Skeletal muscle satellite cell (primary cell): Measurements from ENCODE around the gene PCCA.
"Not testable (repeated sequence)": the region's sequence is repeated elsewhere in the genome, so short reads cannot be mapped to it uniquely, and the experiment has no call there.

Experiments used
- H3K27me3 ChIP-seq: 2 replicates; pipeline ENCODE4 v1.7.0; 2013; ENCODE audit warnings: low read length; ENCODE audit not compliant: control insufficient read depth, insufficient read depth
- H3K36me3 ChIP-seq: 2 replicates; pipeline ENCODE4 v1.7.0; 2013; ENCODE audit warnings: mild to moderate bottlenecking, control low read depth, low read length; ENCODE audit not compliant: insufficient read depth
- H3K4me1 ChIP-seq: 2 replicates; pipeline ENCODE4 v1.7.0; 2013; ENCODE audit warnings: low read length; ENCODE audit not compliant: control insufficient read depth, insufficient read depth
- H3K4me2 ChIP-seq: 2 replicates; pipeline ENCODE4 v1.7.0; 2013; ENCODE audit warnings: mild to moderate bottlenecking, low read length
- H3K4me3 ChIP-seq: 2 replicates; pipeline ENCODE4 v1.7.0; 2013; ENCODE audit warnings: low read length
- H3K9ac ChIP-seq: 2 replicates; pipeline ENCODE4 v1.7.0; 2013; ENCODE audit warnings: mild to moderate bottlenecking, low read depth, low read length, moderate library complexity
- H3K9me3 ChIP-seq: replicated peaks from 2 replicates; pipeline ENCODE4 v1.7.0; 2013; ENCODE audit warnings: mild to moderate bottlenecking, control low read depth, low read length

Gene PCCA

DNA sequence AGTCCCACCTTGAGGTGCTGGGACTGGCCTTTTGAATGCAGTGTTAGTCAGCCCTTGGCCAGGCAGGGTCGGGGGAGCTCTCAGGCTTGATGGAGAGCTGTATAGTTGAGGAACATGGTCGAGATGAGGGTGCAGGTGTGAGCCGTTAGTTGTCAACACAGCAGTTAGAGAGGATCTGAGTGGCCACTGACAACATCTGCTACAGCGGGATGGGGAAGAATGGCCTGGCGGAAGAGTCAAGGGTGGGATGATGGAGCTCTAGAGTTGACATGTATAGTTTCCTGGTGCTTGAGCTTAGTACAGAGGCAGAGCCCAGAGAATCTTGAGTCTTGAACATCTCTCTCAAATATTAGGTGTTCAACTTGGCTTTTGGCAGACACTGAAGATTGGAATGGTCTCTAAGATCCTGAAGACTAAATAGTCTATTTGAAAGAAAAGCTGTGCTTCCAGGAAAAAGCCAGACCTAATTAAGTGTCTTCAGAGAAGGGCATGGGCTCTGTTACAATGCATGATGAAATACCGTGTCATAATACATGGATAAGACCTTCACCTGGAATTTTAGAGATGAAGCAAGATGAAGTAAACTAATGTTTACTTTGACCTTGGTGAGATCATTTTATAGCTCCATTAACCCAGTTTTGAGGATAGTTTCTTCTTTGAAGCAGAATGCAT is 9.7 kb downstream of the PCCA start:
- Histone ChIP-seq H3K4me1 (peaks cover 11% of the 10 kb centered on the region), H3K9ac (no peak overlapping the region), H3K36me3 (no peaks in the 10 kb centered on the region), H3K9me3 (no peaks in the 10 kb centered on the region), H3K4me3 (no peak overlapping the region), H3K4me2 (no peak overlapping the region), H3K27me3 (no peaks in the 10 kb centered on the region)

DNA sequence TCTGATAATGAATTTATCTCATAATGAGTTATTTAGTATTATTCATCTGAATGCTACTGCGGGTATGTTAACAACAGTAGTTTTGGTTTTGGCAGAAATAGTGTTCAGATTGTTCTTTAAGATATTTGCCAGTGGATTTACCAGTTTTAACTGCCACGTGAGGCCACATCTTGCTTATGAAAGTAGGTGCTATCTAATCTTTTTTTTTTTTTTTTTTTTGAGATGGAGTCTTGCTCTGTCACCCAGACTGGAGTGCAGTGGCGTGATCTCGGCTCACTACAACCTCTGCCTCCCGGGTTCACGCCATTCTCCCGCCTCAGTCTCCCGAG is 10.2 kb downstream of the PCCA start:
- not testable (repeated sequence) for H3K9me3 ChIP-seq, H3K4me3 ChIP-seq, H3K9ac ChIP-seq, H3K4me2 ChIP-seq, H3K36me3 ChIP-seq, H3K27me3 ChIP-seq
- peaks cover 11% of the 10 kb centered on the region for H3K4me1 ChIP-seq

DNA sequence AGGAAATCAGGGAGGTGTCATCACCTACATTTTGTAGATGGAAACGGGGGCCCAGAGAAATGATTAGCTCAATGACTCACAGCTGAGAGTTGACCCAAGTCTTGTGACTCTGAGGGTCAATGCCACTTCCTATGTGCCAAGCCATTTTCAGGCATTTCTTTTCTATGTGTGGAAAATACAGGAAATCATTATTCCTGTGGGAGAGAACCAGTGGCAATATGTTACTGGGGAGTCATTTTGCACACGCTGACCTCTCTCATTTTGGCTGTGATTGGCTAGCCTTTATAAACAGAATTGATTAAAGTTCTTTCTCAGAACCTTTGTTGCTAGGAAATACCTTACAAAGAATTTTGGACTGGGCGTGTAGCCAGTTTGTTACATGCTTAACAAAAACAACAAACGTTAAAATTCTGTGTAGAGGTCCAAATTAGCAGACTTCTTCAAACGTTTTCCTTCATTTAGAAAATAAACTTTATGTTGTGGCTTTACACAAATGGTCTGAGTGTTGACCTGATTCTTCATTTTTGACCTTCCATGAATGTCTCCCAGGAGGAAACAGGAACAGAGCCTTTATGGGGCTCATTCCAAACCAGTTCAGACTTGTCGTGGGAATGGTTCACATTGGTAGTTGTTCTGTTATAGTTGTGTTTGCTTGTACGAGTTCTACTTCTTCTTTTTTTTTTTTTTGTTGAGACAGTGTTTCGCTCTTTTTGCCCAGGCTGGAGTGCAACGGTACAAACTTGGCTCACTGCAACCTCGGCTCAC is 11.4 kb downstream of the PCCA start:
- Histone ChIP-seq H3K4me2 (peak overlapping the region; percentile 34), H3K27me3 (no peaks in the 10 kb centered on the region), H3K9ac (no peak overlapping the region), H3K4me3 (no peak overlapping the region), H3K4me1 (peaks cover 11% of the 10 kb centered on the region), H3K9me3 (no peaks in the 10 kb centered on the region), H3K36me3 (no peaks in the 10 kb centered on the region)

DNA sequence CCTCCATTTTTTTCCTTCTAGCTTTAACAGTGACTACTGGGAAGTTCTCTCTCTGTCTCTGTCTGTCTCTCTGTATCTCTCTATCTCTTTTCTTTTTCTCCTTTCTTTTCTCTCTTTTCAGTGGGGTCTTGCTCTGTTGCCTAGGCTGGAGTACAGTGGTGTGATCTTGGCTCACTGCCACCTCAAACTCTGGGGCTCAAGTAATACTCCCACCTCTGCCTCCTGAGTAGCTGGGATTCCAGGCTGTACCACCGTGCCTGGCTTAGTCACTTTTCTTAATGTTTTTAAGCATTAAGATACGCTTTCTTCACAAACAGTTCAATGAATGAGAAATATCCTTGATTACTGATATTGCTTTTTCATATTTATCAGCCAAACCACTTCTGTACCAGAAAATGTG is 13.1 kb downstream of the PCCA start:
- Histone ChIP-seq H3K4me2 (no peak overlapping the region), H3K27me3 (no peaks in the 10 kb centered on the region), H3K4me1 (peaks cover 15% of the 10 kb centered on the region), H3K36me3 (no peaks in the 10 kb centered on the region), H3K9ac (no peak overlapping the region), H3K9me3 (no peaks in the 10 kb centered on the region), H3K4me3 (no peak overlapping the region)

DNA sequence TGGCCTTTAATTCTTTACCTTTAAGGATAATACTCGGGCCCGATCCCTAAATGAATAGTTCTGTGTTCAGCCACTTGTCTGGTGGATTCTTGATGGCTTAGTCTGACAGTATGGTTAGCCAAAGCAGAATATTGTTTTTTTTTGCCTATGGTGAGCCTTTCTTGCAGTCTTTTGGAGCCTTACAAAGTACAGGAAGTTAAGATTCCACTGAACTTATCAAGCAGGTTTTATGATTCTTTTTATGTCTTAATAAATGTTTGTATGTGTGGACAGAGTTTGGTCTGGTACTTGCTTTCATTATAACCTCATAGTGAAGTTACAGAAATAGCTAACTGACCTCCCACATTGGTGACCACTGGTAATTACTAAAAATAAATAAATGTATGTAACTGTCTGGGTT is 17.1 kb downstream of the PCCA start:
- H3K4me2 ChIP-seq: no peak overlapping the region
- no peaks in the 10 kb centered on the region for H3K9me3 ChIP-seq
- no peak overlapping the region for H3K4me3 ChIP-seq
- H3K4me1 ChIP-seq: peaks cover 3% of the 10 kb centered on the region
- H3K36me3 ChIP-seq: no peaks in the 10 kb centered on the region
- H3K27me3 ChIP-seq: no peaks in the 10 kb centered on the region
- H3K9ac ChIP-seq: no peak overlapping the region

DNA sequence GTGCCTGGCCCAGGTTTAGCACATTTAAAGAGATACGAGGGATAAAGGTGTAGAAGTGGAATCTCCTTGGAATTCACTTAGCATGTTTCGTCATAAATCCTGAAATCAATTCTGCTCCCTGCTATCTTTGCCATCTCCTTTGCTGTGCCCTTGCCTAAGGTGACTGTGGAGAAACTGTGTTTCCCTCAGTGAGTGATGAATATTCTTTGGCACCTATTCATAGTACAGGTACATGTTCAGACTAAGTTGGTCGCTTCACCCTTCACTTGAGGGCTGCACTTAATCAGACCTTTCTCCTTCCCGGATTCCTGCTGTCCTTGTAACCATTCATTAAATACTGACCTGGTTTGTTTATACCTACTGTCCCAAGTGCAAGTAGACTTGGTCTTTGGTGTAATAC is 17.8 kb downstream of the PCCA start:
- Histone ChIP-seq H3K4me2 (no peak overlapping the region), H3K27me3 (no peaks in the 10 kb centered on the region)

DNA sequence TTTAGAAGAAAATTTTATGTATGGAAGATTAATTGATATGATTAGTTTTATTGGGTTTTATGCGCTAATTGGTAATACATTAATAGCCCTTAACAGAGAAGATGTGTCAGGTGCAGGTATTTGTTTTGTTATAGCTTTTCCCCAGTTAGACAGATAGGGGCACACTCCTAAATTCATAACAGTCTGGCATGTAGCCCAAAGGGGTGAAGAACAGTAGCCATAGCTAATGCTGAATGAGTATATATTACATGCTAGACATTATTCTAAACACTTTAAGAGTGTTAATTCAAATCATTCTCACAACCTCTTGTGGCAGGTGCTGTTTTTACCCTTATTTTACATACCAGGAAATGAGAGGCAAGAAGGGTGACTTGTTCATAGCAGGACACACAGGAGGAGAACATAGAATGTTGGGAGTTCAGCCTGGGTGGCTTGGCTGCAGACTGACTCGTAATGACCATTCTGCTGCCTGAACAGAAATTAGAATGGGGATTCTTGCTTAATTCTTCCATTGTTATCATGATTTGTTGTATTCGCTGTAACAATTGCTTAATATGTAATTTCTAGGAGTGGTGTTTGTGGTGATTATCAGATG is 20.1 kb downstream of the PCCA start:
- H3K4me1 ChIP-seq: peaks cover 3% of the 10 kb centered on the region
- no peaks in the 10 kb centered on the region for H3K9me3 ChIP-seq
- H3K27me3 ChIP-seq: no peaks in the 10 kb centered on the region
- no peak overlapping the region for H3K4me3 ChIP-seq
- peaks cover 2% of the 10 kb centered on the region for H3K36me3 ChIP-seq
- H3K4me2 ChIP-seq: no peak overlapping the region
- no peak overlapping the region for H3K9ac ChIP-seq

More for the DNA sequence above, 17.8 kb downstream of the PCCA start:
- no peaks in the 10 kb centered on the region for H3K36me3 ChIP-seq
- H3K4me3 ChIP-seq: no peak overlapping the region
- no peaks in the 10 kb centered on the region for H3K9me3 ChIP-seq
- no peak overlapping the region for H3K9ac ChIP-seq
- peaks cover 3% of the 10 kb centered on the region for H3K4me1 ChIP-seq

DNA sequence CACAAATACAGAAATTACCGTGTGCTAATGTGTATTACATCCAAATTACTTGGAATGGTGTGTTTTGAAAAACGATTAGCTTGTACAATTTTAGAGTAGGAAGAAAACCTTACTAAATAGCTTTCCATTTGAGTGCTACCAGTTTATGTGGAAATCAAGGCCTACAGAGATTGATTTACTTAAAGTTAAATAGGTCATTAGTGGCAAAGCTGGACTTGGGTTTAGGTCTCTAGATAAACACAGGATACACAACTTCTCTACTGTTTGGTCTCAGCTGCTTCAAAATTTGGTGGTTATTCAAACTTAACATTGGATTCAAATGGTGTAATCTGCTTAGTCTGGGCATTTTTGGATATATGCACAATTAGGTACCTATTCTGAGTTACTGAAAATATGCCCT is 21.4 kb downstream of the PCCA start:
- Histone ChIP-seq H3K4me2 (no peak overlapping the region), H3K4me3 (no peak overlapping the region), H3K27me3 (no peaks in the 10 kb centered on the region), H3K9me3 (no peaks in the 10 kb centered on the region), H3K9ac (no peak overlapping the region), H3K36me3 (peaks cover 6% of the 10 kb centered on the region), H3K4me1 (peaks cover 3% of the 10 kb centered on the region)

DNA sequence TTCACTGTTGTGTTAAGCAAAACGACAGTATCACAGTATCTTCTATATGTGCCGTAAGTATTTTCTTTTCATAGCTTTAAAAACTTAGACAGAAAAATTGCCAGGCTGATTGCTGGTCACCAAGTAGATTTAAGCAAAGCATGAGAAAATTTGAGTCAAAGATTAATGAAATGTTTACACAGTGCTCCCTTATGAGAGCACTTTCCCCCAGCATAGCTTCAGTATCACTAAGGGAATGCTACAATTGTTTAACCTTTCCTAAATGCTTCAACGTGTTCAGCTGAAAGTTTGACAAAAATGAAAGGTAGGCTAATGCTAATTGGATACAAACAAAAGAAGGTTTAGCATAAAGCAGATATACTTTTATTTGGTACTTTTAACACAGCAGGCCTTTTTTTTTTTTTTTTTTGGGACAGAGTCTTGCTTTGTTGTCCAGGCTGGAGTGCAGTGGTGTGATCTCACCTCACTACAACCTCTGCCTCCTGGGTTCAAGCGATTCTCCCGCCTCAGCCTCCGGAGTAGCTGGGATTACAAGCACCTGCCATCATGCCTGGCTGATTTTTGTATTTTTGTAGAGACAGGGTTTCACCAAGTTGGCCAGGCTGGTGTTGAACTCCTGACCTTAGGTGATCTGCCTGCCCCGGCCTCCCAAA is 23.4 kb downstream of the PCCA start:
- Histone ChIP-seq H3K9ac (no peak overlapping the region), H3K9me3 (no peaks in the 10 kb centered on the region), H3K4me3 (no peak overlapping the region), H3K36me3 (peaks cover 6% of the 10 kb centered on the region), H3K4me2 (no peak overlapping the region), H3K27me3 (no peaks in the 10 kb centered on the region), H3K4me1 (no peaks in the 10 kb centered on the region)

DNA sequence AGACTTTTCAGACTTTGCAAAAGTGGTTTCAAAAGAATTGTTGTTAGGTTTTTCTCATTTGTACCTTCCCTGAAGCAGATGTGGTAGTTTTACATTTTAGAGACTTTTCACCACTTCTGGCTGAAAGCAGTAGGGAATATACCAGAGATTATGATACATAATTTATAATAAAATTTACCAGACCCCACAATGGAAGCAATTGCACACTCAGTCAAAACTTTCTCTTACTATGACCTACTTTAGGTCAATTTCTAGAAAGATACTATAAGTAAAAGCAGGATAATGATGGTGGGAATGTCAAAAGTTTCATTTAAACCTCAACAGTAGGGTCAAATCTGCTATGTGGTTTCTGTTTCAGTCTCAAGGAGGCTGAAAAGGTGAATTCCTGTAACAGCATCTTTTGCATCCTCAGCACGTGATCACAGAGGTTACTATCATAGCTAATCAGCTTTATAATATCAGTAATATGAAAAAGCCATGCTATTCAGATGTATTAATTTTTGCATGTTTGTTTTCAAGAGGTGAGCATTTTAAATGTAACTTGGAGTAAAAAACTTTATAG is 26.9 kb downstream of the PCCA start:
- peaks cover 6% of the 10 kb centered on the region for H3K36me3 ChIP-seq

DNA sequence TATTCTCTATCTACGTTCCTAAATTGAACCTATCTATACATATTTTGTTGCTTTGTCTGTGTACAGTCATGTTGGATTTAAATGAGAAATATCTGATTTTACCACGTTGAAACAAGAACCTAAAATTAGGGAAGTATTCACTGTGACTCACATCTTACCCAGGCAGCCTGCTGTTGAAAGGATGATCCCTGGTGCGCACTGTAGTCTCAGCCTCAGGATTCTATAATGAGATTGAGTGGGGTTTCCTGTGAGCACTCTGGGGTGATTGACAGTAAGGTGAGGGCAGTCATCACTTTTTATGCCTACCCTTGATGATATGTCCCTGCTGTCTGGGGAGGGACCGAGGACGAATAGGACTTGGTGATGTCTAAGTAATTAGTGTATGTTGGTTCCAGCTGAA is 35.4 kb downstream of the PCCA start:
- H3K9me3 ChIP-seq: peaks cover 5% of the 10 kb centered on the region
- no peak overlapping the region for H3K4me2 ChIP-seq
- peaks cover 9% of the 10 kb centered on the region for H3K36me3 ChIP-seq
- no peaks in the 10 kb centered on the region for H3K27me3 ChIP-seq
- no peak overlapping the region for H3K9ac ChIP-seq
- H3K4me1 ChIP-seq: peaks cover 14% of the 10 kb centered on the region
- no peak overlapping the region for H3K4me3 ChIP-seq

More for the DNA sequence above, 26.9 kb downstream of the PCCA start:
- no peaks in the 10 kb centered on the region for H3K27me3 ChIP-seq
- H3K4me1 ChIP-seq: no peaks in the 10 kb centered on the region
- no peak overlapping the region for H3K4me3 ChIP-seq
- no peaks in the 10 kb centered on the region for H3K9me3 ChIP-seq
- H3K4me2 ChIP-seq: no peak overlapping the region
- no peak overlapping the region for H3K9ac ChIP-seq
